ENCODE results near the gene EMSY. TPM values are rescaled to one million over a fixed set of nuclear protein-coding genes. Genes with fewer than 3 reads are reported as not detected.

Gene EMSY
- total and polyA plus RNA-seq, 2 of the 8 experiments (the other 6 are each of a cell fraction or from before 2014, with no cell fraction given), result 29.6 to 34.6 TPM

DNA sequence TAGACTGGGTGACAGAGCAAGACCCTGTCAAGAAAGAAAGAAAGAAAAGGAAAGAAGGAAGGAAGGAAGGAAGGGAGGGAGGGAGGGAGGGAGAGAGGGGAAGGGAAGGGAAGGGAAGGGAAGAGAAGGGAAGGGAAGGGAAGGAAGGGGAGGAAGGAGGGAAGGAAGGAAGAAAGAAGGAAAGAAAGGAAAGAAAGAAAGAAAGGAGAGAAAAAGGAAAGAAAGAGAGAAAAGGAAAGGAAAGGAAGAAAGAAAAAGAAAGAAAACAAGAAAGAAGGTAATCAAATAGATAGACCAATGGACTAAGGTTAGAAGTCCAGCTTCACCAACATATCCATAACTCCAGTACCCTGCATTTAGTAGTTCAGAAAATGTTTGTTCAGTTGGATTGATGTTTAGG is 18.2 kb upstream of the EMSY start:
- TF ChIP-seq, protein P1, sequence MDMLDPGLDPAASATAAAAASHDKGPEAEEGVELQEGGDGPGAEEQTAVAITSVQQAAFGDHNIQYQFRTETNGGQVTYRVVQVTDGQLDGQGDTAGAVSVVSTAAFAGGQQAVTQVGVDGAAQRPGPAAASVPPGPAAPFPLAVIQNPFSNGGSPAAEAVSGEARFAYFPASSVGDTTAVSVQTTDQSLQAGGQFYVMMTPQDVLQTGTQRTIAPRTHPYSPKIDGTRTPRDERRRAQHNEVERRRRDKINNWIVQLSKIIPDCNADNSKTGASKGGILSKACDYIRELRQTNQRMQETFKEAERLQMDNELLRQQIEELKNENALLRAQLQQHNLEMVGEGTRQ (IDR thresholded peaks at IDR 0.05; ENCODE audit: low read length), result no peak
- TF ChIP-seq CEBPB (IDR thresholded peaks at IDR 0.05; ENCODE audit: low read depth, low read length), result no peak
- Histone ChIP-seq H2BK15ac (ENCODE audit: low read length) (no peak overlapping the region), H3K4me2 (ENCODE audit: insufficient read depth in 1 of 2, low read depth in 2 of 2, low read length in 2 of 2) (no peak overlapping the region)

More for the DNA sequence above, 18.2 kb upstream of the EMSY start:
- Histone ChIP-seq H4K20me1 (replicated peaks in 1 of 2; ENCODE audit: control insufficient read depth in 1 of 2, insufficient read depth in 2 of 2, low read length in 2 of 2) (no peaks in the 10 kb centered on the region), H3K4me3 (ENCODE audit: extremely low read depth in 1 of 4, insufficient read depth in 2 of 4, low read depth in 3 of 4, low read length in 4 of 4) (no peak overlapping the region), H2BK120ac (replicated peaks; ENCODE audit: low read depth, low read length) (no peak overlapping the region), H3K23ac (ENCODE audit: insufficient read length) (no peak overlapping the region), H4K5ac (ENCODE audit: insufficient read length, low read depth, low read length) (no peak overlapping the region), H2BK5ac (ENCODE audit: low read depth, low read length) (no peak overlapping the region), H3K14ac (ENCODE audit: insufficient read length) (no peak overlapping the region), H3K56ac (replicated peaks; ENCODE audit: insufficient read length, low read depth, low read length) (no peak overlapping the region), H3K4ac (replicated peaks; ENCODE audit: insufficient read length, low read depth, low read length) (no peak overlapping the region), H3K27ac (ENCODE audit: low read depth, low read length) (no peak overlapping the region), H3K4me1 (replicated peaks in 1 of 4; ENCODE audit: control insufficient read depth in 3 of 4, insufficient read depth in 4 of 4, low read length in 3 of 4) (no peaks in the 10 kb centered on the region), H4K91ac (replicated peaks; ENCODE audit: insufficient read length, low read length) (no peak overlapping the region), H2BK20ac (ENCODE audit: low read length) (no peak overlapping the region), H4K8ac (ENCODE audit: extremely low read depth, insufficient read depth, low read length) (no peak overlapping the region), H2AFZ (ENCODE audit: low read length) (no peak overlapping the region), H2BK12ac (ENCODE audit: low read depth, low read length) (no peak overlapping the region), H3K9me3 (ENCODE audit: insufficient read depth in 2 of 2, low read depth in 1 of 2, low read length in 1 of 2) (no peaks in the 10 kb centered on the region), H3K9ac (replicated peaks in 1 of 4; ENCODE audit: extremely low read depth in 1 of 4, low read depth in 3 of 4, low read length in 3 of 4) (no peak overlapping the region), H3K79me2 (ENCODE audit: control insufficient read depth in 1 of 2, insufficient read depth in 2 of 2, low read length in 2 of 2) (no peaks in the 10 kb centered on the region), H3K36me3 (ENCODE audit: control insufficient read depth in 2 of 4, insufficient read depth in 4 of 4, low read length in 3 of 4) (no peaks in the 10 kb centered on the region), H3K79me1 (ENCODE audit: low read depth, low read length) (no peaks in the 10 kb centered on the region), H3K18ac (ENCODE audit: extremely low read depth, low read length) (no peak overlapping the region), H3K27me3 (replicated peaks in 1 of 4; ENCODE audit: control insufficient read depth in 3 of 4, extremely low read depth in 1 of 4, insufficient read depth in 3 of 4, low read length in 3 of 4) (no peaks in the 10 kb centered on the region; a peak in 1 of 7 replicates), H3K23me2 (ENCODE audit: low read depth, low read length) (no peaks in the 10 kb centered on the region), H2AK5ac (ENCODE audit: low read depth, low read length) (no peak overlapping the region)
- CTCF ChIA-PET (ENCODE audit: partially characterized antibody), result interaction anchor here (1.3 kb wide), 1 partner anchor 11 kb away, joined by 3 read pairs; no protein-coding TSS in a partner anchor
- POLR2A ChIA-PET (ENCODE audit: partially characterized antibody), result no interaction called here
- FAIRE-seq, result no peak
- no peak for DNase-seq (ENCODE audit: low read depth in 1 of 2, low spot score in 2 of 2)
